Activated CD4-positive, alpha-beta T cell treated with anti-CD3 and anti-CD28 coated beads, Interleukin-10, Interleukin-2, amounts not matched to agents 100 ng/mL and 50 ng/mL, durations not matched to agents 16 hours and 8 hours (primary cell): ENCODE results near the gene TINCR.
A peak's percentile ranks its signal among the peaks of the same experiment; 100 is the strongest.

ENCODE experiments used
- DNase-seq: peaks from one replicate; pipeline ENCODE4 v3.0.0-alpha.2; 2020

Gene TINCR

DNA sequence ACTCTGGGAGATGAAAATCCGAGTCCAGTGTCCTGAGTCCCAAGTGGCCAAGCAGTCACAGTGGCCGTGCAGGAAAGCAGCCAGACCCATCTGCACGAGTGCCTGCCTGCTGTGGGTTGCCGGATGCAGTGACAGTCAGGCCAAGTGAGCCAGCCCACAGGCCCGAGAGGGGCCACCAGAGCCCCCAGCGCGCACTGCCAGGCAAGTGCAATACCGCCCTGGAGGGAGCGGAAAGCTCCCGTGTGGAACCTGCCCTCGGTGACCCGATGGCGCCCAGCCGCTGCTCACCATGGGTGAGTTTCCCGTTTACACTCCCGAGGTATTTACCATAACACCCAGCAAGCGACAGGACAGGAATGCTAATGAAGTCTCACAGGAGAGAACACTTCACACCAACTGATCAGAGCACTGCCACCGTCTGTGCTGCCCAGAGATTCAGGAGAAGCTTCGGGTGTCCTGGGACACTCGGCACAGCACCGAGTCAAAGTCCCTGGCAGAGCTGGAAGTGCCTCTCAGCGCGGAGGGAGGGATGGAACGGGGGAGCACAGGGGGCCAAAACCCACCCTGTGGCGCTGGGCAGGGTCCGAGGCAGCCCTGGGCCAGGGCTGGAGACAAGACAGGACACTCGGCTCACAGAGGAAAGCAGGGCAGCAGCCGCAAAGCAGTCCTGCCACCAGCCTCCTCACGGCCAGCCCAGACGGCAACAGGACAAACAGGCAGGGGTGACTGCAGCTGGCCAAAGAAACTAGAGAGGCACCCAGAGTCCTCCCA is 21.3 kb upstream of the TINCR start:
- no peak for DNase-seq

DNA sequence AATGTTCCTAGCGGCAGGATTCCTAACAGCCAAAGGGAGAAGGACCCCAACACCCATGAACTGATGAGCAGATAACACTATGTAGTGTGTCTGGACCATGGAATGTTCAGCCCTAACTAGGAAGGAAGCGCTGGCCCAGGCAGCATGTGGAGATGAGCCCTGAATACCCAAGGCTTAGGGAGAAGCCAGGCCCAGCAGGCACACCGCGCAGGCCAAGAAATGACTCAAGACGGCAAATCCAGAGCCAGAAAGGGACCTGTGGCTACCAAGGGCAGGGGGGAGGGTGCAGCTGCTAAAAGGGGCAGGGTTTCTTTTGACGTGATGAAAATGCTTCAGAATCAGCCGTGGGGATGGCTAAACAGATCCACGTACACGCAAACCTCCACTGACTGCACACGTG is 20.7 kb upstream of the TINCR start:
- DNase-seq: no peak

DNA sequence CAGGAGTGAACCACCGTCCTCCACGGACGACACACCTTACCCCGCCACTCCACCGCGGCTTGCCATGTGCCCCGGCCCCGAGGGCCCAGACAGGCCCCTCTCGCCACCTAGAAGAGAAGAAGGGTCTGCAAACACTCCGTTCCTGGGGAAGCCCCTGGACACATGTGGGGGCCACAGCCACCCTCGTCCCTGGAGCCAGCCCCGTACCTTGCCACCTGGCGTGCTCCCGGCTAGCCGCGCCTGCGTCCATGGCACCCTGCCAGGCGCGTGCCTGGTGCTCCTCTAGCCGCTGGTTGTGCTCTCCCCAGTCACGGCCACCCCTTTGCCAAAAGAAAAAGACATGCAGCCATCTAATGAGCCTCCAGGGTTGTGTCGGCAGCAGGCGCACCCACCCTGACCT is 19.9 kb upstream of the TINCR start:
- no peak for DNase-seq

DNA sequence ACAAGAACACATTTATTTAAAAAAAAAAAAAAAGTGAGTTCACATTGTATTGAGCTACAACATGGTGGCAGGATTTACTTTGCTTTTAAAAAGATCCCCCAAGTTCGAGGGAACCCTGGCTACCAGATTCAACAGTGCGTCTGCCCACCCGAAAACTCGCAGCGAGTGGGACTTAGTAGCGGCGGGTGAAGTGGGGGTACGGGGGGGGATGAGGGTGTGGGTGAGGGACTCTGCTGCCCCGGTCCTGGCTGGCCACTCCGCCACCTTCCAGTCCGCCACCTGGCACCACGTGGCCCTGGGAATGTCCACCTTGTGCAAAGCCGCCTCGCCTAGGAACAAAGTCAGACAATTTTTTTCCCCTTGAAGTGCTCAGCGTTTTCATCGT is 19.3 kb upstream of the TINCR start:
- no peak for DNase-seq

DNA sequence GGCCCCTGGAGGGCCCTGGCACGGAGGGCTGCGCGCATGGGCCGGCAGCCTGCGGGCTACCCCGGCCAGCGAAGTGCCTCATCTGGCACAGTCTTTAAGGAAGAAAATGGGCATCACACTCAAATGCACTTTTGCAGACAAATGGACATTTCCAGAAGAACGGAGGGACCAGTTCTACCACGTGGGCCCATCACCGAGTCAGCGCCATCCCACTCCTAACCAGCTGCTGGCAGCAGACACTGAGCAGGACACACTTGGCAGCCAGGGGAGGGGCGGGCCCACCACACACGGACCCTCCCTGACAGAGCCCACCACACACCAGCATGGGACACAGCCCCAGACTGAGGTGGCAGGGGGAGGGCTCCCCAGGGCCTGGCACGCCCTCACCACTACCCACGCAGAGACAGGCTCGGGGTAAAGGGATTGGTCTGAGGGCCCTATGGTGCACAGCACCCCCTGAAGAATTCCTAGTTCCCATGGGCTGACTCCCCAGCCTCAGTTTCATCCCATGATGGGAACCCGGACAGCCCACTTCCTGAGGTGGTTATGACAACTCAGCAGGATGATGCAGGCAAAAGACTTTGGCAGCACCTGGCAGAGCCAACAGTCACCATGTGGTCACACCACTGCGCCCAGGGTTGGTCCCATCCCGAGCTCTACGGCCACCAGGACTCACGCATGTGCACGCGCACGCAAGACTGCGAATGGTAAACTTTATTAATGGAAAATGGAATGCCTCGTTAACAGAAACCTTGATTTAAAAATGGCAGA is 18.7 kb upstream of the TINCR start:
- peak; percentile 10 for DNase-seq

DNA sequence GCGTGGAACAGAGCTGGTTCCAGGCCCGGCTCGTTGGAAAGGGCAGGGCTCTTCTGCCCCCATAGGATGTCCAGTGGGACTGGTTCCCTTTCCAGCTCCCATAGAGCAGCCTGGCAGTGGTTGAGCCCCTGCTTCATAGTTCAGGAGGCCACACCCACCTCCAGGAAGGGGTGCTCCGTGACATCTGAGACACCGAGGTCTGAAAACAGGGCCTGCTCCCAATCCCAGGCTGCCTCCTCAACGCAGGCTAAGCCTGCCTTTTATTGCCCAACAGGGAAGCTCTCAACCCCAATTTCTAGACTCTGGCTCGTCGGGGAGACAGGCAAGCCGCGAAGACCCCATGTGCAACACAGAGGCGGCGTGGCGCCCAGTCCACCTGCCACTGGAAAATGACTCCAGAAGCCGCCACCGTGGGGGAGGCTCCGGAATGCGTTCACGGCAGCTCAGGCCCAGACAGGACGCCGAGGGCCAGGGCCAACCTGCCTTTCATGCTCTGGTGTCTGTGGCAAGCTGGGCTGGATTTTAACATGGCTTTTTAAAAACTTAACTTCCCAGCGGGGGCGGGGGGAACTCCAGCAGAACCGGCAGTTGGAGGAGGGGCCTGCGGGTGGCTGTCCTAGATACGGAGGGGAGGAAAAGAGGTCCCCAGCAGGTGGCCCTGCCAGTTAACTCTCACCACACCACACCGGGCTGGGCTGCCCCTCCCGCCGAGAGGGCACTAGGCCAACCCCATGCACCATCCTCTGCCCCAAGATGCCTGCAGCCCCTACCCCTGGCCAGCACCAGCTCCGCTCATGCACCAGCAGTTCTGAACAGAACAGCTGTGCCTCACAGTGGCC is 17.9 kb upstream of the TINCR start:
- DNase-seq: peak; percentile 34

DNA sequence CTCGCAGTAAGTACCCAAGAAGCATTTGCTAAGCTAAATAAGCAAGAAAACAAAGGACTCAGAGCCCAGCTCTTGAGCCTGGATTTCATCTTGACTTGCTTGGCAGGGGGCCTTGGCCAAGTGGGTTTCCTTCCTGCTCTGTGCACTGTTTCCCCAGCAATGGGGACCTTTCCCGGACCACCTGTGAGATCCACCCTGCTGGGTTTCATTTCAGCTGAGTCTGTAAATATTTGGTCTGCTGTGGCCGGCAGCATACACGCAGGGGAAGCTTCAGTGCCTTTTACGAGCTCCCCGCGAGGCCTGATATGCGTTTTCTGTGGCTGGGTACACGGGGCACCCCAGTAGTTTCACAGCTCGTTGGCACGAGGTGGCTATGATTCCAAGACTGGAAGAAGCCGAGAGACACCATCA is 12.4 kb upstream of the TINCR start:
- no peak for DNase-seq

DNA sequence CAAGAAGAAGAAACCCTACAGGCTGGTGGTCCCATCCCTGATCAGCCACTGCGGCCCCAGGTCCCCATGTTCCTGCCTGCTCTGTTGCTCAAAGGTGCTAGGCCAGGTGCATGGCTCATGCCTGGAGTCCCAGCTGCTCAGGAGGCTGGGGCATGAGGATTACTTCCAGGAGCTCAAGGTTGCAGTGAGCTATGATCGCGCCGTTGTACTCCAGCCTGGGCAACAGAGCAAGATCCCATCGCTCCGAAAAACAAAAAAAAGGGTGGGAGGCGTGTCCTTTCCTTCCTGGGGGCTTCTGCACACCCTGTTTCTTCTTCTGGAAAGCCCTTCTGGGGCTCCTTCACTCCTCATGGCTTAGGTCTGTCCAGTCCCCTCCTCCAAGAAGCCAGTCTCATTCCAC is 11.9 kb upstream of the TINCR start:
- no peak for DNase-seq

DNA sequence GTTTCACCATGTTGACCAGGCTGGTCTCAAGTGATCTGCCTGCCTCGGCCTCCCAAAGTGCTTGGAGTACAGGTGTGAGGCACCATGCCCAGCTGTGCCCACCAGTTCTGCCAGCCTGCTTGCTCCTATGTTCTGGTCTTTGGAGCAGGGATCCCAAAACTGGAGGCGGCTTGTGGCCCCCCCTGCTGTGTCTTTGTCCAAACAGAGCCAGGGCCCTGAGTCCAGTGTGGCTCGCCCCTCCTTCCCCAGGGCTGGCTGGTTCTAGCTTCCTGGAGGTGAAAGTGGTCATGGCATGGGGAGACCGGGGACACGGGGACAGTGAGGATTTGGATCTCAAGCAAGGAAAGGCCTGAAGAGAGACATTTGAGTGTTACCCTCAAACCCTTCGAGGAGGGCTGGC is 11.5 kb upstream of the TINCR start:
- DNase-seq: no peak

DNA sequence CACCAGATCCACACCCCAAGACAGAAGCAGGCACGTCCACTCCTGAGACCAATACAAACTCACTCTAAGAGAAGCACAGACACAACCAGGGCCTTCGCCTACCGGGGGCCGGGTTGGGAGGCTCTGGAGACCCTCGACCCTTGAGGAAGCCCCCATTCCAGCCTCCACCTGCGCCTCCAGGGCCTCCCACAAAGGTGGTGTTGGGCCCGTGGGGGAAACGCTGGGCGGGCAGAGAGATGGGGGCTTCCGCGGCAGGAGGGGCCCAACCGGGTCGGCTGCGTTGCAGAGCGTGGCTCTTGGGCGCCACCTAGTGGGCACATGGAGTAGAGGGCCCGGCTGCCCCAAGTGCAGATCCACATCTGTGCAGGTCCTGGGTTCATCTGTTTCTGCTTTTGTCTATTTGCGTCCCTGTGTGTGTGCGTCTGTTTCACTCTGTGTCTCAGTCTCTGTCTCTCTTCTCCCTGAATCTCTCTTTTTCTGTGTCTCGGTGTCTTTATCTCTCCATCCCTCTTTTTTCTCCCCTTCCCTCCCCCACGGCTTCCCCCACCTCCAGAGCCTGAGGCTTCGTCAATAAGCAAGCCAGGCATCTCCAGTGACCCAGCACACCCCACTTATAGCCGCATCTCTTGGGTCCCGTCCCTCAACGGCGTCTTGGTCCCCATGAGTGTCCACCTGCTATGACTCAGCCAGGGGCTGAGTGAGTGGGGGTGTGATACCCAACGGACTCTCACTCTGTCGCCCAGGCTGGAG is 10.5 kb upstream of the TINCR start:
- DNase-seq: peak; percentile 74

DNA sequence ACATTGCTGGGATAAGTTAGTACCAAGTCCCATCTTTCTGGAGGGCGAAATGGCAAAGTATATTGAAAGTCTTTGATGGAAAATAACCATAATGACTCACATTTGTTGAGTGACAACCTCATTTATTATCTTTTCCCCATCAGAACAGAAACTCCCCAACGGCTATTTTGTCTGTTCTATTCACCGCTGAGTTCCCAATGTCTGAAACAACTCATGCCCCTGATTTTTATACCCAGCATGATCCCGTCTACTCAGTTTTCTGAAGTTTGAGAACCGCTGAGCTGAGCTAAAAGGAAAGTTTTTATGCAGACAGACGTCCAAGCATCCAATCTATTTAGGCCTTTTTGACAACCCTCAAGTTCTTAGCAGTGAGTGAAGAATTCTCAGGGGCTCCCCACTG is 7.8 kb upstream of the TINCR start:
- DNase-seq: no peak

DNA sequence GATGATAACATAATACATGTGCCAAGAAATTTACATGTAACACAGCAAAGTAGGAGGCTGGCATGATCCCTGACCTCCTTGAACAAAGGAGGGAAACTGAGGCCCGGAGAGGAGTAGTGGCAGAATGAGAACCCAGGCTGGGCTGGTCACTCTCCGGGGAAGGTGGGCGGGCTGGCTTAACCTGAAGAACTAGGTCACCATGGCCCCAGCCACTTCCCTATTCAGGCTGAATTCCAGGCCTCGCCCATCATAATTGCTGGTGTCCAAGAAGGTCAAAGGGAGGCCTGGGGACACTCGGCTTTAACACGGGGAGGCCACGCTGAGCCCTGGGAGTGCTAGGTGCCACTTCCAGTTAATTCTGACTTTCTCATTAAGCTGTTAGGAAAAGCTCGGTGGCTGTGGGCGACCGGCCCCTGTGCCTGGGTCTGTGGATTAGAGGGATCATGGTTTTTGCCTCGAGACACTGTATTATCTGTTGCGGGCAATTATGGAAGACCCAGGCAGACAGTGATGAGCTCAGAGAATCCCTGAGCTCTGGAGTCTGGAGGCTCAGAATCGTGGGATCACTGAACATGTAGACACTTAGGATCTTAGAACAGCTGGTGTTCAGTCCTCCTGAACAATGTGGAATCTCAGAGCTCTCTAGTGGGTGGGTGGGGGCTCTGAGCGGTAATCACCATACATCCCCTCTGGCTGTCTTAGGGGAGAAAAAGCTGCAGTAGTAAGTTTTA is 5.0 kb upstream of the TINCR start:
- DNase-seq: no peak

DNA sequence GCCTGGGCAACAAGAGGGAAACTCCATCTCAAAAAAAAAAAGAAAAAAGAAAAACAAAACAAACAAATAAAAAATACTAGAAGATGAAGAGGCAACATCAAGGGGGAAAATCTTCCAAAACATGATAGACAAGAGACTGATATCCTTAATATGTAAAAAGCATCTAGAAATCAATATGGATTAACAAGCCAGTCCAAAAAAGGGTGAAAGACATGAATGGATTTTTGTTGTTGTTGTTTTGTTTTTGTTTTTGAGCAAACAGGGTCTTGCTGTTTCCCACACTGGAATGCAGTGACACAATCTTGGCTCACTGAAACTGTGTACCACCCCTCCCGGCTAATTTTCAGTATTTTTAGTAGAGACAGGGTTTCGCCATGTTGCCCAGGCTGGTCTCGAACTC is 4.0 kb upstream of the TINCR start:
- DNase-seq: no peak

DNA sequence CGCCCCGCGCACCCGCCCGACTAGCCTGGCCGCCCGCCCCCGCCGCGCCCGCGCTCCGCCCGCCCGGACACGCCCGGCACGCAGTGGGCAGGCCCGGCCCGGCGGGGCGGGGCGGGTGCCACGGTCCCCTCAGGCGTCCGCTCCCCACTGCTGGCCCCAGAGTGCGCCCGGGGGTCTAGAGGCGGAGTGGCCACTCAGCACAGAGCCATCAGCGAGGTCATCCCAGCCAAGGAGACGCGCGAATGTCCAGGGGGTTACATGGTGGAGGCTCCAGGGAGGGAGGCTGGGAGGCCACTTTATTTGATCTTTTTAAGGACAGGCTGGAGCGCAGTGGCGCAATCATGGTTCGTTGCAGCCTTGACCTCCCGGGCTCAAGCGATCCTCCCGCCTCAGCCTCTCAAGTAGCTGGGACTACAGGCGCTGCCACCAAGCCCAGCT is 236 bp upstream of the TINCR start:
- no peak for DNase-seq

DNA sequence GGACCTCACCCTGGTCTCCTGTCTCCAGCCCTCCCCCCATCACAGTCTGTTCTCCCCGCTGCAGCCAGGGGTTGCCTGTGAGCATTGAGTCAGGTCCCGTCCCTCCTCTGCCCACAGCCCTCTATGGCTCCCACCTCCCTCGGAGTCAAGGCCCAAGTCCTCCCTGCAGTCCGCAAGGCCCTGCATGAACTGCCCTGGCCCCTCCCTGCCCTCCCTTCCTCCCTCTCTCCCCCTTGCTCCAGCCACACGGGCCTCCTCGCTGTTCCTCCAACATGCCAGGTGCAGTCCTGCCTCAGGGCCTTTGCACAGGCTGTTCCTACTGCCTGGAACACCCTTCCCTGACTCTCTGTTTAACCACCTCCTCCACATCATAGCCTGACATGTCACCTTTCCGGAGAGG is 2.8 kb downstream of the TINCR start:
- no peak for DNase-seq

DNA sequence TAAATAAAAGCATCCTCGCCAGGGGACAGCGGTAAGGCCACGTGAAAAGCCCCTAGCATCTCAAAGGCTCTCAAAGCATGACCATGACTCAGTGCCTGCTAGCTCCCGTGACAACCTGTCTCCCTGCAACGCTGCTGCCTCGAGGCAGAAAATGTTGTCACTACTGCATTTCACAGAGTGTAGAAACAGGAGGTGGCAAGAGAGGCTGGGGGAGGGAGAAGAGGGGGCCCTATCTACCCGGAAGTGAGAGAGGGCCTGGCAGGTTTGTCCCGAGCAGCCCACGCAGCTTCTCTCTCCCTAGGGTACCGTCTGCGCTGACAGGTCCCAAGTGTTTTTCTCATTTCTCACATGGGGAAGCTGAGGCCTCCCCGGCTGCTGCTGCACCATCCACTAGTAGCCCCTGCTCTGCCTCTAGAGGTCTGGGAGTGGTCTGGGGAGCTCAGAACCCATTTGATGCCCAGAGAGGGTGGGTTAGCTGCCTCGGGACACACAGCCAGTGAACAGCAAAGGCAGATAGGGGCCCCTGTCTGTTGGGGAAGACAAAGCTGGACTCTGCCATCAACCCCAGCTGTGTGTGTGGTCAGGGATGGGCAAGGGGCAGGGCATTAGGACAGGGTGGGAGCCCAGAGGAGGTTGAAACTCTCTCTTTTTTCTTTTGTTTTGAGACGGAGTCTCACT is 3.7 kb downstream of the TINCR start:
- no peak for DNase-seq

DNA sequence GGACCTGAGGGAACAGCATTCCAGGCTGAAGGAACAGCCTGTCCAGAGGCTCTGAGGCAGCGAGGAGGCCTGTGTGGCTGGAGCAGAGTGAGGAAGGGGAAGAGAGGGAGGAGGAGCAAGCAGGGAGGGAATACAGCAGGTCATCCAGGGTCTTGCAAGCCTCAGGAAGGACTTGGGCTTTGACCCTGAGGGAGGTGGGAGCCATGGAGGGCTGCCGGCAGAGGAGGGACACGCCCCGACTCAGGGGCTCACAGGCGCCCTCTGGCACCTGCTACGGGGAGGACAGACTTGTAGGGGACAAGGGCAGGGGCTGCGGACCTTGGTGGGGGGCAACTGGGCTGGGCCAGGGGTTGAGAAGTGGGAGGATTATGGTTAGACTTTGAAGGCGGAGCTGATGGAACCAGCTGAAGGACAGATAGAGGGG is 4.7 kb downstream of the TINCR start:
- no peak for DNase-seq

DNA sequence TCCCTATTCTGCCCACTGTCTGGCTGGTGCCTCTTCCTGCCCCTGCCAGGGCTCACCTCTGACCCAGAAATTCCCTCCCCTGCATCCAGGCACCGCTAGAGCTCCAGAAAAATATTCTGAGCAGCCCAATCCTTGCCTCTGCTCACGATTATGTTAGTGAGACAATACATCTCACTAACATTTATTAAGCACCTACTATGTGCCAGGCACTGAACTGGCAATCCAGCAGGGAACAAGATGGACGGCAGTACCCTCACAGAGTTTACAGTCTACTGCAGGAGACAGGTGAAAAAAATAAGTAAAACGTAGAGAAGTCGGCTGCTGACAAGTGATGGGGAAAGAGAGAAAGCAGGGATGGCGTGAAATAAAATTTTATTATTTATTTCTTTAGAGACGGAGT is 5.5 kb downstream of the TINCR start:
- no peak for DNase-seq

DNA sequence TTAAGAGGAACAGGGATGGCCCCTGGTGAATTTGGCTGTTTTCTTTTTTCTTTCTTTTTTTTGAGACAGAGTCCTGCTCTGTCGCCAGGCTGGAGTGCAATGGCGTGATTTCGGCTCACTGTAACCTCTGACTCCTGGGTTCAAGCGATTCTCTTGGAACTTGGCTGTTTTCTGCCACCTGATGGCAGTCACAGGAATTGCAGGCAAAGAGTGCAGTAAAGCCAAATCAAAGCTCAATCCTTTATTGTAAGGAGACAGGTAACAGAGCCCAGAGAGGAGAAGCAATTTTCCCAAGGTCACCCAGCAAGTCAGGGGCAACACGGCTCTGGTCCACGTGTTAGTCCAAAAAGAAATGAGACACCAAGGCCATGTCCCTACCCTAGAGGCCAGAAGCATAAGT is 6.2 kb downstream of the TINCR start:
- no peak for DNase-seq

DNA sequence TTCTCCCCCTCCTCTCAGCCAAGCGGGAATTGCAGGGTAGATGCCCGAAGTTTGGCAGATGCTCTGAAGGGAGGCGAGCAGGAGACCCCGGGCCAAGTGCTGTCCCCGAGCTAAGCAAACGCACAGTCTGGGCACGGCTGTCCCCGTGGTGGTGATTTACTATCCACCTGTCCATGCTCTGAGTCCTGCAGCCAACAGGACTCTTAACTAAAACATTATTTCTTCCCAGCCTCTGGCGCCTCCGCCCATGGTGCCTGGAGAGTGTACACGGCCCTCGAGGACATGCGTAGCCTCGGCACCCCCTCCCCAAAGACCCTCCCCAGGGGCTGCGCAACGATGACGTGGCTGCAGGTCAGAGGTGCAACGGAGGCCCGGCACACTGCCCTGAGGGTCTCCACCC is 7.6 kb downstream of the TINCR start:
- no peak for DNase-seq

DNA sequence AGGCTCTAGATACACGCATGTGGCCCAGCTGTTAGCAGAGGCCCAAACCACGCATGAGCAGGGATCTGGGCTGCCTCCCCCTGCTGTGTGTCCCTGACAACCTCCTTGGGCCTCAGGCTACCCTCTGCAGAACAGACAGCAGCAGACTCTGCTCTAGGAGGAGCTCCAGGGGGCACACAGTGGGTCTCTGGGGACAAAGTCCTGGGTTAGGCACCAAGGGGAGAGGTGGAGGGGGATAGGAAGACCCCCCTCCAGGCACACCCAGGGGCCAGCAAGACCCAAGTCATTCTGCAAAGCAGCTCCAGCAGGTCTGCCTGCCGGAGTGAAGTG is 8.0 kb downstream of the TINCR start:
- no peak for DNase-seq
